Heart right ventricle (tissue), 16 donors: ENCODE measurements around the gene IP6K1. TPM values are rescaled to one million over a fixed set of nuclear protein-coding genes. Genes with fewer than 3 reads are reported as not detected.

Source experiments
- ATAC-seq, 8 donors: fragments of 200-7000 bp; cut with Tn5 transposase; one replicate each; pipeline ENCODE4 v1.9.1; 2020; ENCODE audit warnings: mild to moderate bottlenecking in 8 of 8, moderate library complexity in 8 of 8, moderate number of reproducible peaks in 1 of 8
- DNase-seq, 2 donors: peaks; one replicate each; pipeline ENCODE4 v3.0.0-alpha.2; 2020
- H3K27ac ChIP-seq, 10 donors: fragments of 200-600 bp; sonication (generic) in 2 of 10; one replicate each; pipeline versions ENCODE4 v1.5.0 to v1.8.0; 2020 to 2022; ENCODE audit warnings: mild to moderate bottlenecking in 3 of 10
- H3K27me3 ChIP-seq, 7 donors: fragments of 200-600 bp; one replicate each; pipeline ENCODE4 v1.8.0; 2021 to 2022; ENCODE audit warnings: mild to moderate bottlenecking in 2 of 7
- H3K36me3 ChIP-seq, 9 donors: fragments of 200-600 bp; sonication (generic) in 1 of 9; one replicate each; pipeline versions ENCODE4 v1.5.0 to v1.8.0; 2020 to 2022; ENCODE audit warnings: mild to moderate bottlenecking in 2 of 9
- H3K4me1 ChIP-seq, 9 donors: fragments of 200-600 bp; sonication (generic) in 1 of 9; one replicate each; pipeline versions ENCODE4 v1.5.0 to v1.8.0; 2020 to 2022; ENCODE audit warnings: mild to moderate bottlenecking in 4 of 9
- H3K4me3 ChIP-seq, 10 donors: fragments of 200-600 bp; sonication (generic) in 2 of 10; one replicate each; pipeline versions ENCODE4 v1.5.0 to v1.8.0; 2020 to 2022; ENCODE audit warnings: mild to moderate bottlenecking in 7 of 10, moderate library complexity in 2 of 10
- H3K9me3 ChIP-seq, 11 donors: fragments of 200-600 bp in 10 of 11; sonication (generic) in 2 of 11; one replicate each; pipeline versions ENCODE4 v1.5.0 to v1.8.0; 2013 to 2022; ENCODE audit warnings: mild to moderate bottlenecking in 2 of 11, control low read depth in 1 of 11, moderate library complexity in 1 of 11
- WGBS, 2 donors: extraction: QIAGEN DNeasy Blood & Tissue Kit; methylation state at CpG; one replicate each; pipeline ENCODE4 v1.1.7; 2013; ENCODE audit warnings: inconsistent platforms in 1 of 2; 5-methylcytosine and 5-hydroxymethylcytosine counted together
- intact Hi-C, 10 donors: fragments of 100-400 bp; cut with DNase I; formaldehyde crosslinking; loops; one replicate each; pipeline versions ENCODE4 v1.11.1 to v1.14.2; 2022
- polyA plus RNA-seq, 2 donors: library from polyadenylated mRNA; stranded (reverse); fragments of 200-250 nt; gene quantifications; one replicate each; pipeline ENCODE4 v1.2.3, GENCODE V29; 2013
- total RNA-seq, 10 donors: library from RNA; stranded (reverse); fragmentation: NEBNext Ultra II Directional in 3 of 10; extraction: Animal tissue kit (Norgen Biotek cat#: 25700) in 3 of 10; gene quantifications; one replicate each; pipeline versions ENCODE4 v1.2.1 to v1.2.4, GENCODE V29; 2021 to 2023
- TF ChIP-seq, protein P1 (sequence below), 9 donors: fragments of 200-600 bp; sonication (generic) in 2 of 9; IDR thresholded peaks; one replicate each; pipeline versions ENCODE4 v1.5.0 to v1.8.0; 2021 to 2022; ENCODE audit warnings: antibody characterized with exemption in 9 of 9, mild to moderate bottlenecking in 5 of 9, moderate library complexity in 1 of 9
- donor health status: Arrhythmogenic right ventricular cardiomyopathy.
- donor health status: ischemic (EF 13 %, LVEDD 7.1; RV severe dilation, severe dysfunction).
- donor health status: healthy with polysubstance abuse.
- donor health status: DM: no; HTN: yes; CAD: no.
- donor health status: DM: no; HTN: no; CAD: no.
- donor health status: ischemic (EF 25% LVEDD 6.9; RV normal size, moderate dysfunction).
- donor health status: ischemic (EF 25% LVEDD 5.7; RV mildly dilated, moderate dysfunction).
- donor health status: healthy.
- donor health status: DM: yes; HTN: yes; CAD: no.
- donor health status: Ischemic cardiomyopathy.
- donor health status: ischemic (EF 35%, LVEDD 5.7; RV mildly dilated, moderate dysfunction).
- donor health status: nonischemic (EF 11% LVEDD 7.7; RV severe dilation, severe dysfunction).
- donor health status: DM: yes; HTN: yes; CAD: no.
- donor health status: PGD.
- donor health status: ischemic (EF 29% LVEDD 5.4; RV normal size, mild dysfunction).
- donor health status: nonischemic (EF 23%, LVEDD 6.1; RV moderate dilation, normal function).

Gene IP6K1
- total and polyA plus RNA-seq, 12 donors: 9.0 to 24.4 (median 16.5) TPM

DNA sequence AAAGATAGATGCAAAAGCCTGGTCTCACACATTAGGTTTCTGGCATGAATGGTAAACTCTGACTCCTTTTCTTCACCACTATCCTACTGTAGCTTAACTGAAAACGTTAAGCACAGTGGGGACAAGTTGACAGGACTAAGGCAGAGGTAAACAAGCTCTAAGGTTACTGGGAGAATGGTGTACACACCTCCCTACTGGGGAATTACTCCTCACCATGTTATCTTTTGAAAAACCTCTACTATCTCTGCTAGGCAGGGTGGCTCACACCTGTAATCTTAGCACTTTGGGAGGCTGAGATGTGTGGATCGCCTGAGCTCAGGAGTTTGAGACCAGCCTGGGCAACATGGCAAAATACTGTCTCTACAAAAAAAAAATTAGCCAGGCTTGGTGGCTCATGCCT is 29.1 kb downstream of the IP6K1 start:
- Histone ChIP-seq H3K9me3 (no peaks in the 10 kb centered on the region), H3K4me3 (no peak overlapping the region), H3K4me1 (peaks cover 0 to 39% (median 7%) of the 10 kb centered on the region in 9 donors), H3K27me3 (no peaks in the 10 kb centered on the region), H3K27ac (no peak overlapping the region), H3K36me3 (peaks cover 0 to 14% (median 0%) of the 10 kb centered on the region in 9 donors)
- ATAC-seq (no peak), DNase-seq (no peak)
- intact Hi-C loops: no loop called here
- WGBS, 2 donors: 61 to 66% methylated on average over 2 of the region's 2 CpGs
- TF ChIP-seq, protein P1, sequence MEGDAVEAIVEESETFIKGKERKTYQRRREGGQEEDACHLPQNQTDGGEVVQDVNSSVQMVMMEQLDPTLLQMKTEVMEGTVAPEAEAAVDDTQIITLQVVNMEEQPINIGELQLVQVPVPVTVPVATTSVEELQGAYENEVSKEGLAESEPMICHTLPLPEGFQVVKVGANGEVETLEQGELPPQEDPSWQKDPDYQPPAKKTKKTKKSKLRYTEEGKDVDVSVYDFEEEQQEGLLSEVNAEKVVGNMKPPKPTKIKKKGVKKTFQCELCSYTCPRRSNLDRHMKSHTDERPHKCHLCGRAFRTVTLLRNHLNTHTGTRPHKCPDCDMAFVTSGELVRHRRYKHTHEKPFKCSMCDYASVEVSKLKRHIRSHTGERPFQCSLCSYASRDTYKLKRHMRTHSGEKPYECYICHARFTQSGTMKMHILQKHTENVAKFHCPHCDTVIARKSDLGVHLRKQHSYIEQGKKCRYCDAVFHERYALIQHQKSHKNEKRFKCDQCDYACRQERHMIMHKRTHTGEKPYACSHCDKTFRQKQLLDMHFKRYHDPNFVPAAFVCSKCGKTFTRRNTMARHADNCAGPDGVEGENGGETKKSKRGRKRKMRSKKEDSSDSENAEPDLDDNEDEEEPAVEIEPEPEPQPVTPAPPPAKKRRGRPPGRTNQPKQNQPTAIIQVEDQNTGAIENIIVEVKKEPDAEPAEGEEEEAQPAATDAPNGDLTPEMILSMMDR (IDR thresholded peaks at IDR 0.05): no peak

DNA sequence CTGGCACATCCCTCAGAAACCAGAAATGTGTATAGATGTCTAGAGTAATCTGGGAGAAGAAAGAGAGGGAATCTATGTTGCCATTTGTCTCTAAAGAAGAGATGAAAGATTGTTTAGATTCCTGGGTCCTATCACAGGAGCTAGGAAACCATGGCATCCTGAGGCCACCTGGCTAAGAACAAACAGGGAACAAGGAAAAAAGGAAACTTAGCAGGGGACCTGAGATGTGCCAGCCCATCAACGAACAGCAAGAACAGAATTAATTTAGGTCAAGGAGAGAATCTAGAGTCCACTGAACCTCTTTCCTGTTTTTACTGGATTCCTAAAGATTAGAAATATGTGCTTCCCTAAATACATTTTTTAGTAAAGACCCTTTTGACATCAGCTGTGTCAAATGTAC is 30.3 kb downstream of the IP6K1 start:
- peaks cover 0 to 9% (median 0%) of the 10 kb centered on the region in 9 donors for H3K36me3 ChIP-seq
- no peak for ATAC-seq
- H3K4me3 ChIP-seq: no peak overlapping the region
- H3K27me3 ChIP-seq: no peaks in the 10 kb centered on the region
- intact Hi-C loops: no loop called here
- TF ChIP-seq, protein P1 (IDR thresholded peaks at IDR 0.05): no peak
- no peak overlapping the region for H3K27ac ChIP-seq
- peaks cover 0 to 39% (median 7%) of the 10 kb centered on the region in 9 donors for H3K4me1 ChIP-seq
- DNase-seq: no peak
- H3K9me3 ChIP-seq: no peaks in the 10 kb centered on the region
- 69 to 75% methylated on average over 1 of the region's 1 CpG for WGBS, 2 donors

DNA sequence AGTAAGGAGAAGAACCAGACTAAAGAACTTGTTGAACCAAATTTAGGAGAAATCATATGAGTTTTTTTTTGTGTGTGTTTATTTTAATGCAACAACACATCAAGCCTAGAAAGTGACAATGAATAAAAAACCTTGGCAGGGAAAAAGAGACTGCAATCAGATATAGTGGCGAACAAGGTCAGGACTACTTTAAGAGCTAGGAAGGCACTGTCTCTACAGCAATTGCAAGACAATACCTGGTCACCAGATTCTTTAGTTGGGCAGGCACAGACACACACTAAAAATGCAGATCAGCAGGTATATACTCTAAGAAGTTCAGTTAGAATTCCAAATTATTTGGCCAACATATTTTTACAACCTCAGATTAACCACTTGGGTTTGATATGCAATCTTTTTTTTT is 31.8 kb downstream of the IP6K1 start:
- H3K9me3 ChIP-seq: no peaks in the 10 kb centered on the region
- H3K27me3 ChIP-seq: no peaks in the 10 kb centered on the region
- 45 to 71% methylated on average over 1 of the region's 1 CpG for WGBS, 2 donors
- no peak overlapping the region for H3K4me3 ChIP-seq
- peaks cover 0 to 8% (median 0%) of the 10 kb centered on the region in 9 donors for H3K36me3 ChIP-seq
- H3K27ac ChIP-seq: no peak overlapping the region
- H3K4me1 ChIP-seq: peaks cover 0 to 36% (median 11%) of the 10 kb centered on the region in 9 donors
- TF ChIP-seq, protein P1 (IDR thresholded peaks at IDR 0.05): no peak
- no peak for DNase-seq
- ATAC-seq: no peak
- intact Hi-C loops: no loop called here

DNA sequence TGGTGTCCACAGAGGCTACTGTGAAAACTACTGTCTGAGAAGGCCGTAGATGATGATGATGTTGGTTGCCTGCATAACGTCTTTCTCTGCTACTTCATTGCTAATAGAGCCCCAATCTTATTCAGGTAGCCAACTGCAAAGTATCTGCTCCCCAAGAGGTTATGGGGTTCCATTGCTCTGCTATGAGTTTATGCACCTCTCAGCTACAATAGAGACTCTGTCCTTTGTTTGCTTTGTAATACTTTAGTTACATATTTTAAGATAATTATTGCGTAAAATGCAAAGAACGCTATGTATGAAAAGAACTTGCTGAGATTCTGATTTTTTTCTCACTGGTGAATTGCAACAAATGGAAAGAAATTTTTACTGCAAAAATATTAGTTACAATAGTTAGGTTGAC is 34.8 kb downstream of the IP6K1 start:
- Histone ChIP-seq H3K9me3 (no peaks in the 10 kb centered on the region), H3K36me3 (peaks cover 0 to 35% (median 0%) of the 10 kb centered on the region in 9 donors), H3K4me1 (peaks cover 0 to 25% (median 12%) of the 10 kb centered on the region in 9 donors), H3K27me3 (no peaks in the 10 kb centered on the region), H3K27ac (no peak overlapping the region), H3K4me3 (no peak overlapping the region)
- no peak for ATAC-seq
- WGBS, 2 donors: 95 to 97% methylated on average over 4 of the region's 4 CpGs
- intact Hi-C loops: no loop called here
- DNase-seq: no peak
- TF ChIP-seq, protein P1 (IDR thresholded peaks at IDR 0.05): no peak
